Left lung (tissue), 10 donors: ENCODE data around the gene SHQ1. TPM values are rescaled to one million over a fixed set of nuclear protein-coding genes. Genes with fewer than 3 reads are reported as not detected.

Experiments used
- ATAC-seq: fragments of 200-7000 bp; cut with Tn5 transposase; one replicate; pipeline ENCODE4 v1.9.1; 2020; ENCODE audit warnings: moderate library complexity
- DNase-seq, 4 donors: peaks; one replicate each; pipeline ENCODE4 v3.0.0-alpha.2; 2013 to 2020
- H3K27ac ChIP-seq, 2 donors: fragments of 200-600 bp; sonication (generic) in 1 of 2; one replicate each; pipeline versions ENCODE4 v1.5.0 to v1.8.0; 2020 to 2021
- H3K27me3 ChIP-seq, 2 donors: fragments of 200-600 bp; sonication (generic) in 1 of 2; one replicate each; pipeline versions ENCODE4 v1.5.0 to v1.8.0; 2020 to 2021
- H3K36me3 ChIP-seq, 2 donors: fragments of 200-600 bp; sonication (generic) in 1 of 2; one replicate each; pipeline versions ENCODE4 v1.5.0 to v1.8.0; 2020 to 2021
- H3K4me1 ChIP-seq, 2 donors: fragments of 200-600 bp; one replicate each; pipeline ENCODE4 v1.8.0; 2021
- H3K4me3 ChIP-seq, 2 donors: fragments of 200-600 bp; sonication (generic) in 1 of 2; one replicate each; pipeline versions ENCODE4 v1.5.0 to v1.8.0; 2020 to 2021; ENCODE audit warnings: mild to moderate bottlenecking in 1 of 2
- H3K9me3 ChIP-seq, 2 donors: fragments of 200-600 bp; sonication (generic) in 1 of 2; one replicate each; pipeline versions ENCODE4 v1.5.0 to v1.8.0; 2020 to 2021
- CTCF ChIP-seq, 2 donors: fragments of 200-600 bp; sonication (generic) in 1 of 2; IDR thresholded peaks; one replicate each; pipeline versions ENCODE4 v1.5.0 to v1.8.0; 2021; ENCODE audit warnings: antibody characterized with exemption in 2 of 2
- intact Hi-C, 2 donors: fragments of 100-400 bp; cut with DNase I; formaldehyde crosslinking; loops; one replicate each; pipeline versions ENCODE4 v1.11.2 to v1.14.2; 2022
- polyA plus RNA-seq, 6 donors: library from polyadenylated mRNA; unstranded; fragments of 120-200 nt; gene quantifications; one replicate each; pipeline ENCODE4 v1.2.1, GENCODE V29; 2013; ENCODE audit not compliant: insufficient read length in 6 of 6
- total RNA-seq, 2 donors: library from RNA; stranded (reverse); fragmentation: NEBNext Ultra II Directional; extraction: Animal tissue kit (Norgen Biotek cat#: 25700); gene quantifications; one replicate each; pipeline ENCODE4 v1.2.1, GENCODE V29; 2021
- donor health status: DM: no; HTN: yes; CAD: no.
- donor health status: DM: no; HTN: no; CAD: no.

SHQ1 gene
- total and polyA plus RNA-seq, 8 donors, result 18.3 to 25.7 (median 21.1) TPM

- Histone ChIP-seq H3K4me1 (peaks cover 0 to 3% of the 10 kb centered on the region in 2 donors), H3K4me3 (no peak overlapping the region), H3K27ac (no peak overlapping the region), H3K36me3 (peaks cover 0 to 10% of the 10 kb centered on the region in 2 donors), H3K27me3 (no peaks in the 10 kb centered on the region), H3K9me3 (no peaks in the 10 kb centered on the region)
- TF ChIP-seq CTCF (IDR thresholded peaks at IDR 0.05), result no peak
- ATAC-seq (peak; percentile 38), DNase-seq (no peak)
- intact Hi-C loops, result no loop called here
These were observed 38.2 kb downstream of the SHQ1 start for GRCh38 chr3:72810063-72810462.

- Histone ChIP-seq H3K36me3 (peaks cover 0 to 8% of the 10 kb centered on the region in 2 donors), H3K9me3 (no peaks in the 10 kb centered on the region), H3K4me1 (no peaks in the 10 kb centered on the region), H3K27ac (no peak overlapping the region), H3K4me3 (no peak overlapping the region), H3K27me3 (no peaks in the 10 kb centered on the region)
- DNase-seq, result no peak
- TF ChIP-seq CTCF (IDR thresholded peaks at IDR 0.05), result no peak
- ATAC-seq, result no peak
- intact Hi-C loops, result no loop called here
These were observed 43.9 kb downstream of the SHQ1 start for GRCh38 chr3:72804361-72804760.

GRCh38 chr3:72803573-72803972 lies 44.7 kb downstream of the SHQ1 start:
- Histone ChIP-seq H3K27ac (no peak overlapping the region), H3K9me3 (no peaks in the 10 kb centered on the region), H3K4me1 (no peaks in the 10 kb centered on the region), H3K4me3 (no peak overlapping the region), H3K36me3 (no peaks in the 10 kb centered on the region), H3K27me3 (no peaks in the 10 kb centered on the region)
- no peak for TF ChIP-seq CTCF (IDR thresholded peaks at IDR 0.05)
- intact Hi-C loops, result no loop called here
- ATAC-seq, result no peak
- DNase-seq, result no peak

- Histone ChIP-seq H3K4me3 (no peak overlapping the region), H3K4me1 (no peaks in the 10 kb centered on the region), H3K27ac (no peak overlapping the region), H3K27me3 (no peaks in the 10 kb centered on the region), H3K9me3 (no peaks in the 10 kb centered on the region), H3K36me3 (no peaks in the 10 kb centered on the region)
- DNase-seq (no peak), ATAC-seq (no peak)
- intact Hi-C loops, result no loop called here
- no peak for TF ChIP-seq CTCF (IDR thresholded peaks at IDR 0.05)
These were observed 46.2 kb downstream of the SHQ1 start for GRCh38 chr3:72802001-72802400.

- H3K36me3 ChIP-seq, result no peaks in the 10 kb centered on the region
- no peak overlapping the region for H3K27ac ChIP-seq
- no peak for DNase-seq
- H3K4me3 ChIP-seq, result no peak overlapping the region
- no peaks in the 10 kb centered on the region for H3K9me3 ChIP-seq
- ATAC-seq, result no peak
- H3K27me3 ChIP-seq, result no peaks in the 10 kb centered on the region
- TF ChIP-seq CTCF (IDR thresholded peaks at IDR 0.05), result no peak
- intact Hi-C loops, result no loop called here
- H3K4me1 ChIP-seq, result no peaks in the 10 kb centered on the region
These were observed 47.4 kb downstream of the SHQ1 start for GRCh38 chr3:72800869-72801268.
